ENCODE data around the gene MEMO1.

DNA sequence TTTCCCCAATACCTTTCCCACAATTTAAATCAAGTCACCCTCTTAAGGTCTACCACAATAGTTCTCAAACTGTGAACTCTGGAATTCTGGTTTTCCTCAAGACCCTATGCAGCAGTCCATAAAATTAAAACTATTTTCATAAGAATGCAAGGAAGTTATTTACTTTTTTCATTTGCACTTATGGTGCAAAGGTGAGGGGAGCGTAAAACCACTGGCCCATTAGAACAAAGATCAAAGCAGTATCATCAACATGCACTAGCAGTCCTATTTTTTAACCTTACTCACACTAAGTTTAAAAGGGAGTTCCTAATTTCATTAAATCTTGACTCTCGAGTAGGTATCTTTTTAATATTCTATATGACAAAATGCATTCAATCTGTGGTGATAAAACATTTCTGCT, 85.3 kb downstream of the MEMO1 start:
- TF ChIP-seq, protein P1, sequence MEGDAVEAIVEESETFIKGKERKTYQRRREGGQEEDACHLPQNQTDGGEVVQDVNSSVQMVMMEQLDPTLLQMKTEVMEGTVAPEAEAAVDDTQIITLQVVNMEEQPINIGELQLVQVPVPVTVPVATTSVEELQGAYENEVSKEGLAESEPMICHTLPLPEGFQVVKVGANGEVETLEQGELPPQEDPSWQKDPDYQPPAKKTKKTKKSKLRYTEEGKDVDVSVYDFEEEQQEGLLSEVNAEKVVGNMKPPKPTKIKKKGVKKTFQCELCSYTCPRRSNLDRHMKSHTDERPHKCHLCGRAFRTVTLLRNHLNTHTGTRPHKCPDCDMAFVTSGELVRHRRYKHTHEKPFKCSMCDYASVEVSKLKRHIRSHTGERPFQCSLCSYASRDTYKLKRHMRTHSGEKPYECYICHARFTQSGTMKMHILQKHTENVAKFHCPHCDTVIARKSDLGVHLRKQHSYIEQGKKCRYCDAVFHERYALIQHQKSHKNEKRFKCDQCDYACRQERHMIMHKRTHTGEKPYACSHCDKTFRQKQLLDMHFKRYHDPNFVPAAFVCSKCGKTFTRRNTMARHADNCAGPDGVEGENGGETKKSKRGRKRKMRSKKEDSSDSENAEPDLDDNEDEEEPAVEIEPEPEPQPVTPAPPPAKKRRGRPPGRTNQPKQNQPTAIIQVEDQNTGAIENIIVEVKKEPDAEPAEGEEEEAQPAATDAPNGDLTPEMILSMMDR (IDR thresholded peaks at IDR 0.05): no peak
- TF ChIP-seq TAF1 (IDR thresholded peaks at IDR 0.05; ENCODE audit: borderline replicate concordance, low read depth, low read length) (no peak), NRF1 (IDR thresholded peaks at IDR 0.05; ENCODE audit: low read depth, low read length) (no peak), ELF1 (IDR thresholded peaks at IDR 0.05) (no peak), MXI1 (IDR thresholded peaks at IDR 0.05; ENCODE audit: low read depth, low read length) (no peak), EP300 (IDR thresholded peaks at IDR 0.05; ENCODE audit: borderline replicate concordance in 1 of 2, low read depth in 1 of 2, low read length in 1 of 2) (no peak), TEAD4 (IDR thresholded peaks at IDR 0.05; ENCODE audit: borderline replicate concordance, insufficient read depth) (no peak), NFIC (IDR thresholded peaks at IDR 0.05; ENCODE audit: borderline replicate concordance) (no peak), RAD21 (IDR thresholded peaks at IDR 0.05; ENCODE audit: low read length) (no peak), SIN3A (IDR thresholded peaks at IDR 0.05; ENCODE audit: borderline replicate concordance, low read depth, low read length) (no peak), POLR2AphosphoS5 (IDR thresholded peaks at IDR 0.05; ENCODE audit: low read depth, low read length) (no peak)
- TF ChIP-seq, protein P2, sequence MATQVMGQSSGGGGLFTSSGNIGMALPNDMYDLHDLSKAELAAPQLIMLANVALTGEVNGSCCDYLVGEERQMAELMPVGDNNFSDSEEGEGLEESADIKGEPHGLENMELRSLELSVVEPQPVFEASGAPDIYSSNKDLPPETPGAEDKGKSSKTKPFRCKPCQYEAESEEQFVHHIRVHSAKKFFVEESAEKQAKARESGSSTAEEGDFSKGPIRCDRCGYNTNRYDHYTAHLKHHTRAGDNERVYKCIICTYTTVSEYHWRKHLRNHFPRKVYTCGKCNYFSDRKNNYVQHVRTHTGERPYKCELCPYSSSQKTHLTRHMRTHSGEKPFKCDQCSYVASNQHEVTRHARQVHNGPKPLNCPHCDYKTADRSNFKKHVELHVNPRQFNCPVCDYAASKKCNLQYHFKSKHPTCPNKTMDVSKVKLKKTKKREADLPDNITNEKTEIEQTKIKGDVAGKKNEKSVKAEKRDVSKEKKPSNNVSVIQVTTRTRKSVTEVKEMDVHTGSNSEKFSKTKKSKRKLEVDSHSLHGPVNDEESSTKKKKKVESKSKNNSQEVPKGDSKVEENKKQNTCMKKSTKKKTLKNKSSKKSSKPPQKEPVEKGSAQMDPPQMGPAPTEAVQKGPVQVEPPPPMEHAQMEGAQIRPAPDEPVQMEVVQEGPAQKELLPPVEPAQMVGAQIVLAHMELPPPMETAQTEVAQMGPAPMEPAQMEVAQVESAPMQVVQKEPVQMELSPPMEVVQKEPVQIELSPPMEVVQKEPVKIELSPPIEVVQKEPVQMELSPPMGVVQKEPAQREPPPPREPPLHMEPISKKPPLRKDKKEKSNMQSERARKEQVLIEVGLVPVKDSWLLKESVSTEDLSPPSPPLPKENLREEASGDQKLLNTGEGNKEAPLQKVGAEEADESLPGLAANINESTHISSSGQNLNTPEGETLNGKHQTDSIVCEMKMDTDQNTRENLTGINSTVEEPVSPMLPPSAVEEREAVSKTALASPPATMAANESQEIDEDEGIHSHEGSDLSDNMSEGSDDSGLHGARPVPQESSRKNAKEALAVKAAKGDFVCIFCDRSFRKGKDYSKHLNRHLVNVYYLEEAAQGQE (IDR thresholded peaks at IDR 0.05; ENCODE audit: low read depth, low read length): no peak
- TF ChIP-seq, protein P3, sequence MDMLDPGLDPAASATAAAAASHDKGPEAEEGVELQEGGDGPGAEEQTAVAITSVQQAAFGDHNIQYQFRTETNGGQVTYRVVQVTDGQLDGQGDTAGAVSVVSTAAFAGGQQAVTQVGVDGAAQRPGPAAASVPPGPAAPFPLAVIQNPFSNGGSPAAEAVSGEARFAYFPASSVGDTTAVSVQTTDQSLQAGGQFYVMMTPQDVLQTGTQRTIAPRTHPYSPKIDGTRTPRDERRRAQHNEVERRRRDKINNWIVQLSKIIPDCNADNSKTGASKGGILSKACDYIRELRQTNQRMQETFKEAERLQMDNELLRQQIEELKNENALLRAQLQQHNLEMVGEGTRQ (IDR thresholded peaks at IDR 0.05; ENCODE audit: borderline replicate concordance, low read depth, low read length): no peak
- TF ChIP-seq, protein P4, sequence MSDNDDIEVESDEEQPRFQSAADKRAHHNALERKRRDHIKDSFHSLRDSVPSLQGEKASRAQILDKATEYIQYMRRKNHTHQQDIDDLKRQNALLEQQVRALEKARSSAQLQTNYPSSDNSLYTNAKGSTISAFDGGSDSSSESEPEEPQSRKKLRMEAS (IDR thresholded peaks at IDR 0.05; ENCODE audit: low read depth): no peak
